Cardiac muscle cell (in vitro differentiated cells and primary cell): ENCODE measurements around the gene COMMD10. TPM values are rescaled to one million over a fixed set of nuclear protein-coding genes. Genes with fewer than 3 reads are reported as not detected.
"Not testable (repeated sequence)": the region's sequence is repeated elsewhere in the genome, so short reads cannot be mapped to it uniquely, and the experiment has no call there.

Experiments
- DNase-seq, 2 donors: peaks; one replicate each; pipeline versions ENCODE4 v3.0.0 to v3.0.0-alpha.2; 2010 to 2017; ENCODE audit warnings: low read depth in 1 of 2, low spot score in 1 of 2
- H3K27ac ChIP-seq: fragments of 200-600 bp; sonication (generic); 2 replicates; pipeline ENCODE4 v1.5.1; 2016
- H3K27me3 ChIP-seq: fragments of 200-600 bp; sonication (generic); 2 replicates; pipeline ENCODE4 v1.6.0; 2016; ENCODE audit warnings: control low read depth
- H3K36me3 ChIP-seq: fragments of 200-600 bp; sonication (generic); 2 replicates; pipeline ENCODE4 v1.5.1; 2016; ENCODE audit warnings: control low read depth
- H3K4me1 ChIP-seq: fragments of 200-600 bp; sonication (generic); 2 replicates; pipeline ENCODE4 v1.8.1; 2017; ENCODE audit warnings: low read depth, mild to moderate bottlenecking, mixed run types
- H3K4me3 ChIP-seq: fragments of 200-600 bp; sonication (generic); 2 replicates; pipeline ENCODE4 v1.5.1; 2016; ENCODE audit warnings: mild to moderate bottlenecking
- H3K9me3 ChIP-seq: fragments of 200-600 bp; sonication (generic); 2 replicates; pipeline ENCODE4 v1.5.1; 2017; ENCODE audit warnings: low read depth, mild to moderate bottlenecking, control low read depth
- CTCF ChIP-seq: IDR thresholded peaks from 2 replicates; pipeline ENCODE4 v1.5.1; 2012; ENCODE audit warnings: low read depth, mild to moderate bottlenecking, low read length
- polyA plus RNA-seq: library from polyadenylated mRNA; unstranded; fragments of >200 nt; fragmentation: Nextera tagmentation; extraction: Ambion mirVana; gene quantifications from 2 replicates; pipeline ENCODE4 v1.2.1, GENCODE V29; 2016
- total RNA-seq: library from RNA; depleted of rRNA; stranded (reverse); fragments of >200 nt; gene quantifications from 2 replicates; pipeline ENCODE4 v1.2.3, GENCODE V29; 2016

Gene COMMD10
- total and polyA plus RNA-seq, 2 experiments from 2014 or later: 23.4 to 58.8 TPM

- DNase-seq: no peak
- H3K4me1 ChIP-seq: no peaks in the 10 kb centered on the region
- H3K27ac ChIP-seq: no peak overlapping the region
- no peak for TF ChIP-seq CTCF
- H3K27me3 ChIP-seq: no peaks in the 10 kb centered on the region
- H3K9me3 ChIP-seq: no peaks in the 10 kb centered on the region
- H3K36me3 ChIP-seq: no peaks in the 10 kb centered on the region
- no peak overlapping the region for H3K4me3 ChIP-seq
Measured at GRCh38 chr5:116078199-116078598, 6.6 kb upstream of the COMMD10 start.

GRCh38 chr5:116084287-116084691 is 536 bp upstream of the COMMD10 start:
- H3K9me3 ChIP-seq: no peaks in the 10 kb centered on the region
- peaks cover 10% of the 10 kb centered on the region for H3K4me1 ChIP-seq
- H3K36me3 ChIP-seq: no peaks in the 10 kb centered on the region
- peak; percentile 31 to 49 for DNase-seq
- no peak for TF ChIP-seq CTCF
- no peaks in the 10 kb centered on the region for H3K27me3 ChIP-seq
- peak overlapping the region; percentile 96 for H3K27ac ChIP-seq
- peak overlapping the region; percentile 87 for H3K4me3 ChIP-seq

- not testable (repeated sequence) for H3K36me3 ChIP-seq, DNase-seq, H3K27ac ChIP-seq, H3K27me3 ChIP-seq, H3K9me3 ChIP-seq, H3K4me3 ChIP-seq
- H3K4me1 ChIP-seq: peaks cover 30% of the 10 kb centered on the region
Measured at GRCh38 chr5:116086309-116086708, 1.5 kb downstream of the COMMD10 start.

GRCh38 chr5:116088062-116088461 is 3.2 kb downstream of the COMMD10 start:
- Histone ChIP-seq H3K27ac (no peak overlapping the region), H3K4me3 (no peak overlapping the region), H3K27me3 (no peaks in the 10 kb centered on the region), H3K4me1 (peaks cover 30% of the 10 kb centered on the region), H3K9me3 (no peaks in the 10 kb centered on the region), H3K36me3 (peaks cover 10% of the 10 kb centered on the region)
- no peak for DNase-seq
- TF ChIP-seq CTCF: no peak

GRCh38 chr5:116090302-116090701 is 5.5 kb downstream of the COMMD10 start:
- DNase-seq: peak in 1 of 2 donors; percentile 56
- TF ChIP-seq CTCF: no peak
- H3K4me3 ChIP-seq: no peak overlapping the region
- peak overlapping the region; percentile 92 for H3K27ac ChIP-seq
- no peaks in the 10 kb centered on the region for H3K27me3 ChIP-seq
- peaks cover 30% of the 10 kb centered on the region for H3K4me1 ChIP-seq
- peaks cover 29% of the 10 kb centered on the region for H3K36me3 ChIP-seq
- H3K9me3 ChIP-seq: no peaks in the 10 kb centered on the region

GRCh38 chr5:116091416-116091815 is 6.6 kb downstream of the COMMD10 start:
- peaks cover 29% of the 10 kb centered on the region for H3K36me3 ChIP-seq
- no peak for TF ChIP-seq CTCF
- no peaks in the 10 kb centered on the region for H3K9me3 ChIP-seq
- DNase-seq: no peak
- H3K4me1 ChIP-seq: peaks cover 24% of the 10 kb centered on the region
- H3K4me3 ChIP-seq: no peak overlapping the region
- H3K27me3 ChIP-seq: no peaks in the 10 kb centered on the region
- H3K27ac ChIP-seq: no peak overlapping the region
